HCT116 (cell line): Measurements from ENCODE around the gene ACSL5. TPM values are rescaled to one million over a fixed set of nuclear protein-coding genes. Genes with fewer than 3 reads are reported as not detected.

Experiments used
- ATAC-seq: fragments of 200-7000 bp; cut with Tn5 transposase; 2 replicates; pipeline ENCODE4 v1.9.1; 2020; ENCODE audit warnings: mild to moderate bottlenecking, moderate library complexity
- BruUV-seq: library from RNA; stranded (reverse); fragments of 400-500 nt; replicated peaks from 2 replicates; lab custom pipeline; 2021; lab: Mats Ljungman, UMichigan
- CTCF ChIA-PET: fragments of 300-600 bp; sonication (Branson Sonifier 250); formaldehyde crosslinking; loops from one replicate; lab custom pipeline; 2021; ENCODE audit warnings: antibody characterized with exemption; lab: Charles Lee
- POLR2A ChIA-PET: fragments of 300-600, 350-600 bp; sonication (Branson Sonifier 250); formaldehyde crosslinking; loops from one replicate; lab custom pipeline; 2021; ENCODE audit warnings: antibody characterized with exemption; lab: Charles Lee
- RAD21 ChIA-PET, 2 experiments: fragments of 300-600 bp; sonication (Branson Sonifier 250); formaldehyde crosslinking; loops; one replicate each; lab custom pipeline; 2023; ENCODE audit warnings: low total read pairs in 2 of 2; ENCODE audit not compliant: uncharacterized antibody in 2 of 2, unreplicated experiment in 2 of 2, low non-redundant PET in 1 of 2; lab: Charles Lee
- DNase-seq: peaks from one replicate; pipeline ENCODE4 v3.0.0-alpha.2; 2010; ENCODE audit warnings: low read depth, low spot score
- H2AFZ ChIP-seq: fragments of 200-600 bp; shearing (Covaris generic), sonication (generic); 2 replicates; pipeline ENCODE4 v1.6.1; 2017; ENCODE audit warnings: low read depth, mixed run types, mixed read lengths, antibody characterized with exemption, low read length; ENCODE audit not compliant: poor library complexity, severe bottlenecking
- H3K27ac ChIP-seq: 2 replicates; pipeline ENCODE4 v1.5.1; 2012; ENCODE audit warnings: low read depth, low read length
- H3K27me3 ChIP-seq: fragments of 200-600 bp; sonication (generic); 2 replicates; pipeline ENCODE4 v1.6.1; 2016; ENCODE audit warnings: mixed run types, low read length, mixed read lengths; ENCODE audit not compliant: insufficient read depth
- H3K36me3 ChIP-seq, 2 experiments: fragments of 200-500 bp in 1 of 2; fragments of 200-600 bp in 1 of 2; sonication (Bioruptor generic) in 1 of 2; sonication (generic) in 1 of 2; 2 replicates each; pipeline versions ENCODE4 v1.5.1 to v1.6.1; 2014 to 2016; ENCODE audit warnings: low read length in 2 of 2, inconsistent platforms in 1 of 2, mixed read lengths in 1 of 2, mixed run types in 1 of 2; ENCODE audit not compliant: insufficient read depth in 2 of 2, control insufficient read depth in 1 of 2
- H3K4me1 ChIP-seq, 2 experiments: fragments of 200-600 bp in 1 of 2; sonication (generic) in 1 of 2; 2 replicates each; pipeline versions ENCODE4 v1.5.1 to v1.6.1; 2012 to 2017; ENCODE audit warnings: low read length in 2 of 2, inconsistent platforms in 1 of 2, mild to moderate bottlenecking in 1 of 2, mixed read lengths in 1 of 2, mixed run types in 1 of 2, moderate library complexity in 1 of 2; ENCODE audit not compliant: insufficient read depth in 2 of 2, control insufficient read depth in 1 of 2
- H3K4me2 ChIP-seq: fragments of 200-600 bp; sonication (generic); 2 replicates; pipeline ENCODE4 v1.6.1; 2017; ENCODE audit warnings: mixed run types, low read length, mixed read lengths
- H3K4me3 ChIP-seq, 2 experiments: fragments of 200-600 bp in 1 of 2; sonication (generic) in 1 of 2; replicated peaks in 1 of 2; 2 replicates each; pipeline ENCODE4 v1.5.1; 2011 to 2016; ENCODE audit warnings: low read length in 2 of 2, control low read depth in 1 of 2, low read depth in 1 of 2, mild to moderate bottlenecking in 1 of 2, mixed read lengths in 1 of 2, mixed run types in 1 of 2
- H3K79me2 ChIP-seq: fragments of 200-600 bp; sonication (generic); 2 replicates; pipeline ENCODE4 v1.6.1; 2017; ENCODE audit warnings: mild to moderate bottlenecking, mixed run types, low read length, moderate library complexity, mixed read lengths; ENCODE audit not compliant: insufficient read depth
- H3K9ac ChIP-seq: fragments of 200-600 bp; sonication (generic); 2 replicates; pipeline ENCODE4 v1.6.1; 2016; ENCODE audit warnings: low read length, mixed read lengths
- H3K9me2 ChIP-seq: fragments of 200-600 bp; sonication (generic), shearing (Covaris generic); 2 replicates; pipeline ENCODE4 v1.6.1; 2017; ENCODE audit warnings: mixed run types, mild to moderate bottlenecking, moderate library complexity; ENCODE audit not compliant: insufficient read depth
- H3K9me3 ChIP-seq, 2 experiments: fragments of 200-500 bp in 1 of 2; fragments of 200-600 bp in 1 of 2; sonication (Bioruptor generic) in 1 of 2; sonication (generic) in 1 of 2; 2 replicates each; pipeline ENCODE4 v1.6.1; 2014 to 2017; ENCODE audit warnings: low read length in 2 of 2, mixed read lengths in 2 of 2, inconsistent platforms in 1 of 2, low read depth in 1 of 2, mild to moderate bottlenecking in 1 of 2, mixed run types in 1 of 2, moderate library complexity in 1 of 2; ENCODE audit not compliant: control insufficient read depth in 1 of 2, insufficient read depth in 1 of 2
- H4K20me1 ChIP-seq: fragments of 200-600 bp; sonication (generic), shearing (Covaris generic); 2 replicates; pipeline ENCODE4 v1.6.1; 2017; ENCODE audit warnings: mixed run types, mild to moderate bottlenecking, moderate library complexity; ENCODE audit not compliant: insufficient read depth
- EGR1 ChIP-seq: IDR thresholded peaks from 2 replicates; pipeline ENCODE4 v1.6.1; 2012; ENCODE audit warnings: low read depth
- POLR2AphosphoS5 ChIP-seq: IDR thresholded peaks from 2 replicates; pipeline ENCODE4 v1.6.1; 2011; ENCODE audit warnings: mild to moderate bottlenecking, low read depth, low read length, moderate library complexity
- SP1 ChIP-seq: IDR thresholded peaks from 2 replicates; pipeline ENCODE4 v1.6.1; 2012; ENCODE audit warnings: low read depth
- intact Hi-C: fragments of 100-400 bp; cut with micrococcal nuclease; formaldehyde crosslinking; loops from 2 replicates; pipeline ENCODE4 v1.10.0; 2022
- total RNA-seq: library from RNA; stranded (reverse); gene quantifications from one replicate; pipeline ENCODE4 v1.2.1, GENCODE V29; 2021; ENCODE audit not compliant: unreplicated experiment

ACSL5 gene
- total RNA-seq, 1 experiment from 2014 or later = 195 TPM

- H4K20me1 ChIP-seq = no peaks in the 10 kb centered on the region
- TF ChIP-seq EGR1 (no peak), POLR2AphosphoS5 (peak; percentile 66)
- ATAC-seq (peak; percentile 61), DNase-seq (peak; percentile 88)
- RAD21 ChIA-PET = interaction anchor here (0.5 to 1.9 kb wide), 8 partner anchors 8 to 60 kb away, joined by 3 to 5 read pairs (median 4); no protein-coding TSS in a partner anchor
- peak overlapping the region; percentile 34 to 38 for H3K4me3 ChIP-seq
- peaks cover 66 to 77% of the 10 kb centered on the region in 2 experiments for H3K4me1 ChIP-seq
- POLR2A ChIA-PET = interaction anchor here (0.7 to 7.2 kb wide), 19 partner anchors 10 to 1645 kb away, joined by 3 to 134 read pairs (median 4); no protein-coding TSS in a partner anchor
- H3K9me2 ChIP-seq = no peaks in the 10 kb centered on the region
- no peaks in the 10 kb centered on the region for H3K27me3 ChIP-seq
- H3K27ac ChIP-seq = peak overlapping the region; percentile 77
- BruUV-seq = TSS peak; percentile 38
- peaks cover 46% of the 10 kb centered on the region for H3K79me2 ChIP-seq
- peaks cover 0 to 7% of the 10 kb centered on the region in 2 experiments; a peak in 1 of 4 replicates for H3K9me3 ChIP-seq
- H3K36me3 ChIP-seq = no peaks in the 10 kb centered on the region; a peak in 1 of 4 replicates
- no peak overlapping the region for H2AFZ ChIP-seq
- peak overlapping the region; percentile 67 for H3K9ac ChIP-seq
- peak overlapping the region; percentile 65 for H3K4me2 ChIP-seq
- intact Hi-C loops = no loop called here
- CTCF ChIA-PET = interaction anchor here (0.7 to 3.3 kb wide), 10 partner anchors 9 to 237 kb away, joined by 3 to 26 read pairs (median 6); no protein-coding TSS in a partner anchor
Measured at GRCh38 chr10:112374724-112375541, 1.0 kb downstream of the ACSL5 start.

DNA sequence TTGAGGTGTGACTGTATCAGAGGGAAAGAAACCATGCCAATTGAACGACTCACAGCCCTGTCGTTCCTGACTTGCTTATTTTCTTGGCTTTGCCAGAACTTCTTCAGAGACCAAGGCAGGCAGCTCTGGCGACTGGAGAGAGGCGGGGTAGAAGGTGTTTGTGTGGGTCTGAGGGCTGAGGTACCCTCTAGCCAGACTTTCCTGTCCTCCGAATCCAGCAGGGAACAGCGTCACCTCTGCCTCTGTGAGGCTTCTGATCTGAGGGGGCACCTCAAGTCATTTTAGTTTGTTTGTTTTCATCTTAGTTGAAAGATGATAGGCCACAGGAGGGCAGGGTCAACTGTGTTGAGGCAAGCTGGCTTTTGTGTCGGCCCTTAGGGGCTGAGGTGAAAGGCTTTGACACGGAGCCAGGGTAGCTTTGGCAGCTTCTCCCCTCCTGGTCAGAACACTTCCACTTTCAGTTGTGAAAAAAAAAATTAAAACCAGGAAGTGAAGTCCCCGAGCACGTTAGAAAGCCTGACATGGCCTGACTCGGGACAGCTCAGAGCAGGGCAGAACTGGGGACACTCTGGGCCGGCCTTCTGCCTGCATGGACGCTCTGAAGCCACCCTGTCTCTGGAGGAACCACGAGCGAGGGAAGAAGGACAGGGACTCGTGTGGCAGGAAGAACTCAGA lies 1.9 kb downstream of the ACSL5 start:
- DNase-seq (no peak), ATAC-seq (peak; percentile 1)
- H3K4me3 ChIP-seq = peak overlapping the region; percentile 34 to 38
- H4K20me1 ChIP-seq = no peaks in the 10 kb centered on the region
- H3K27me3 ChIP-seq = no peaks in the 10 kb centered on the region
- peaks cover 0 to under 1% of the 10 kb centered on the region in 2 experiments; a peak in 1 of 4 replicates for H3K36me3 ChIP-seq
- BruUV-seq = no TSS peak
- H3K9ac ChIP-seq = peak overlapping the region; percentile 67
- no peaks in the 10 kb centered on the region for H3K9me2 ChIP-seq
- peaks cover 0 to 7% of the 10 kb centered on the region in 2 experiments; a peak in 1 of 4 replicates for H3K9me3 ChIP-seq
- no peak overlapping the region for H2AFZ ChIP-seq
- H3K79me2 ChIP-seq = peaks cover 52% of the 10 kb centered on the region
- RAD21 ChIA-PET = interaction anchor here in 1 of 2 experiments (1.1 to 1.9 kb wide), 3 partner anchors 7 to 29 kb away, joined by 3 to 5 read pairs (median 3); no protein-coding TSS in a partner anchor
- intact Hi-C loops = no loop called here
- CTCF ChIA-PET = interaction anchor here (1.6 to 3.3 kb wide), 5 partner anchors 8 to 59 kb away, joined by 5 to 26 read pairs (median 12); no protein-coding TSS in a partner anchor
- POLR2A ChIA-PET = interaction anchor here (0.6 to 7.2 kb wide), 10 partner anchors 11 to 1457 kb away, joined by 3 to 134 read pairs (median 4); partner anchors contain the start of genes BBIP1 and SHOC2
- no peak for TF ChIP-seq SP1
- peak; percentile 37 for TF ChIP-seq POLR2AphosphoS5
- H3K27ac ChIP-seq = peak overlapping the region; percentile 77
- peak overlapping the region; percentile 65 for H3K4me2 ChIP-seq
- H3K4me1 ChIP-seq = peaks cover 75 to 87% of the 10 kb centered on the region in 2 experiments
